SK-N-SH treated with all-trans-retinoic acid at 6 μM for 48 hours (cell line): ENCODE data around the gene PRSS1.
A peak's percentile ranks its signal among the peaks of the same experiment; 100 is the strongest.

Experiments used
- ATAC-seq: fragments of 200-7000 bp; cut with Tn5 transposase; 3 replicates; pipeline ENCODE4 v1.9.1; 2020; ENCODE audit warnings: mild to moderate bottlenecking, moderate library complexity
- ARNTL ChIP-seq: fragments of 450-650 bp; formaldehyde crosslinking; IDR thresholded peaks from 2 replicates; pipeline ENCODE4 v1.5.0; 2020; ENCODE audit warnings: low read depth, mild to moderate bottlenecking, moderate library complexity, borderline replicate concordance
- CSDC2 ChIP-seq: fragments of 250-450 bp; sonication (Bioruptor Pico); IDR thresholded peaks from 2 replicates; pipeline ENCODE4 v1.5.0; 2020; ENCODE audit warnings: mild to moderate bottlenecking, moderate library complexity
- ESRRG ChIP-seq: fragments of 250-450 bp; sonication (Bioruptor Pico); IDR thresholded peaks from 2 replicates; pipeline ENCODE4 v1.6.1; 2021; ENCODE audit warnings: mild to moderate bottlenecking
- GLIS3 ChIP-seq: fragments of 250-450 bp; sonication (Bioruptor Pico); IDR thresholded peaks from 2 replicates; pipeline ENCODE4 v1.5.0; 2020; ENCODE audit warnings: mild to moderate bottlenecking, moderate library complexity
- OSR1 ChIP-seq: fragments of 250-450 bp; sonication (Bioruptor Pico); IDR thresholded peaks from 2 replicates; pipeline ENCODE4 v1.8.0; 2022; ENCODE audit warnings: moderate library complexity, mild to moderate bottlenecking, inconsistent platforms
- PPARA ChIP-seq: fragments of 250-450 bp; sonication (Bioruptor Pico); IDR thresholded peaks from 2 replicates; pipeline ENCODE4 v1.5.0; 2020; ENCODE audit warnings: mild to moderate bottlenecking, borderline replicate concordance
- RARB ChIP-seq: fragments of 250-450 bp; sonication (Bioruptor Pico); IDR thresholded peaks from 2 replicates; pipeline ENCODE4 v1.8.0; 2021; ENCODE audit warnings: mild to moderate bottlenecking, moderate library complexity
- TCF4 ChIP-seq: fragments of 250-450 bp; sonication (Bioruptor Pico); IDR thresholded peaks from 2 replicates; pipeline ENCODE4 v1.8.0; 2021; ENCODE audit warnings: mild to moderate bottlenecking, moderate library complexity, borderline replicate concordance
- ZC3H10 ChIP-seq: fragments of 250-450 bp; sonication (Bioruptor Pico); IDR thresholded peaks from 2 replicates; pipeline ENCODE4 v1.5.1; 2021; ENCODE audit warnings: mild to moderate bottlenecking, moderate library complexity
- ZFP30 ChIP-seq: fragments of 450-650 bp; formaldehyde crosslinking; IDR thresholded peaks from 2 replicates; pipeline ENCODE4 v1.5.0; 2022; ENCODE audit warnings: mild to moderate bottlenecking, moderate library complexity
- ZNF565 ChIP-seq: fragments of 450-650 bp; formaldehyde crosslinking; conservative IDR thresholded peaks from 2 replicates; pipeline ENCODE4 v1.5.0; 2020; ENCODE audit warnings: low read depth, mild to moderate bottlenecking, moderate library complexity
- ZNF70 ChIP-seq: fragments of 450-650 bp; formaldehyde crosslinking; IDR thresholded peaks from 2 replicates; pipeline ENCODE4 v1.5.0; 2020; ENCODE audit warnings: mild to moderate bottlenecking, moderate library complexity
- ZNF8 ChIP-seq: fragments of 450-650 bp; formaldehyde crosslinking; IDR thresholded peaks from 2 replicates; pipeline ENCODE4 v1.5.0; 2020; ENCODE audit warnings: mild to moderate bottlenecking, moderate library complexity
- TF ChIP-seq, protein P1 (sequence below): fragments of 250-450 bp; sonication (Bioruptor Pico); IDR thresholded peaks from 2 replicates; pipeline ENCODE4 v1.8.0; 2021; ENCODE audit warnings: low read depth, mild to moderate bottlenecking, moderate library complexity, borderline replicate concordance
- TF ChIP-seq, protein P2 (sequence below): fragments of 250-450 bp; sonication (Bioruptor Pico); IDR thresholded peaks from 2 replicates; pipeline ENCODE4 v1.8.0; 2020; ENCODE audit warnings: mild to moderate bottlenecking, moderate library complexity, borderline replicate concordance
- TF ChIP-seq, protein P3 (sequence below): fragments of 250-450 bp; sonication (Bioruptor Pico); IDR thresholded peaks from 2 replicates; pipeline ENCODE4 v1.5.1; 2020; ENCODE audit warnings: low read depth, mild to moderate bottlenecking, moderate library complexity
- TF ChIP-seq, protein P4 (sequence below): fragments of 250-450 bp; sonication (Bioruptor Pico); IDR thresholded peaks from 2 replicates; pipeline ENCODE4 v1.5.0; 2020; ENCODE audit warnings: mild to moderate bottlenecking, moderate library complexity
- TF ChIP-seq, protein P5 (sequence below): fragments of 250-450 bp; sonication (Bioruptor Pico); IDR thresholded peaks from 2 replicates; pipeline ENCODE4 v1.5.1; 2021; ENCODE audit warnings: mild to moderate bottlenecking, moderate library complexity

Gene PRSS1

DNA sequence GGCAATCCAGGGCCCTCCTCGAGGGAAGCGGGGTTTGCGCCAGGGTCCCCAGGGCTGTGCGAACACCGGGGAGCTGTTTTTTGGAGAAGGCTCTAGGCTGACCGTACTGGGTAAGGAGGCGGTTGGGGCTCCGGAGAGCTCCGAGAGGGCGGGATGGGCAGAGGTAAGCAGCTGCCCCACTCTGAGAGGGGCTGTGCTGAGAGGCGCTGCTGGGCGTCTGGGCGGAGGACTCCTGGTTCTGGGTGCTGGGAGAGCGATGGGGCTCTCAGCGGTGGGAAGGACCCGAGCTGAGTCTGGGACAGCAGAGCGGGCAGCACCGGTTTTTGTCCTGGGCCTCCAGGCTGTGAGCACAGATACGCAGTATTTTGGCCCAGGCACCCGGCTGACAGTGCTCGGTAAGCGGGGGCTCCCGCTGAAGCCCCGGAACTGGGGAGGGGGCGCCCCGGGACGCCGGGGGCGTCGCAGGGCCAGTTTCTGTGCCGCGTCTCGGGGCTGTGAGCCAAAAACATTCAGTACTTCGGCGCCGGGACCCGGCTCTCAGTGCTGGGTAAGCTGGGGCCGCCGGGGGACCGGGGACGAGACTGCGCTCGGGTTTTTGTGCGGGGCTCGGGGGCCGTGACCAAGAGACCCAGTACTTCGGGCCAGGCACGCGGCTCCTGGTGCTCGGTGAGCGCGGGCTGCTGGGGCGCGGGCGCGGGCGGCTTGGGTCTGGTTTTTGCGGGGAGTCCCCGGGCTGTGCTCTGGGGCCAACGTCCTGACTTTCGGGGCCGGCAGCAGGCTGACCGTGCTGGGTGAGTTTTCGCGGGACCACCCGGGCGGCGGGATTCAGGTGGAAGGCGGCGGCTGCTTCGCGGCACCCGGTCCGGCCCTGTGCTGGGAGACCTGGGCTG is 47.5 kb downstream of the PRSS1 start:
- TF ChIP-seq ARNTL (CRISPR knock-in tag) = no peak
- TF ChIP-seq ZNF70 (CRISPR knock-in tag) = no peak
- TF ChIP-seq, protein P1, sequence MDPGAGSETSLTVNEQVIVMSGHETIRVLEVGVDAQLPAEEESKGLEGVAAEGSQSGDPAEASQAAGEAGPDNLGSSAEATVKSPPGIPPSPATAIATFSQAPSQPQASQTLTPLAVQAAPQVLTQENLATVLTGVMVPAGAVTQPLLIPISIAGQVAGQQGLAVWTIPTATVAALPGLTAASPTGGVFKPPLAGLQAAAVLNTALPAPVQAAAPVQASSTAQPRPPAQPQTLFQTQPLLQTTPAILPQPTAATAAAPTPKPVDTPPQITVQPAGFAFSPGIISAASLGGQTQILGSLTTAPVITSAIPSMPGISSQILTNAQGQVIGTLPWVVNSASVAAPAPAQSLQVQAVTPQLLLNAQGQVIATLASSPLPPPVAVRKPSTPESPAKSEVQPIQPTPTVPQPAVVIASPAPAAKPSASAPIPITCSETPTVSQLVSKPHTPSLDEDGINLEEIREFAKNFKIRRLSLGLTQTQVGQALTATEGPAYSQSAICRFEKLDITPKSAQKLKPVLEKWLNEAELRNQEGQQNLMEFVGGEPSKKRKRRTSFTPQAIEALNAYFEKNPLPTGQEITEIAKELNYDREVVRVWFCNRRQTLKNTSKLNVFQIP (CRISPR knock-in tag) = no peak
- TF ChIP-seq CSDC2 (CRISPR knock-in tag) = no peak
- TF ChIP-seq, protein P2, sequence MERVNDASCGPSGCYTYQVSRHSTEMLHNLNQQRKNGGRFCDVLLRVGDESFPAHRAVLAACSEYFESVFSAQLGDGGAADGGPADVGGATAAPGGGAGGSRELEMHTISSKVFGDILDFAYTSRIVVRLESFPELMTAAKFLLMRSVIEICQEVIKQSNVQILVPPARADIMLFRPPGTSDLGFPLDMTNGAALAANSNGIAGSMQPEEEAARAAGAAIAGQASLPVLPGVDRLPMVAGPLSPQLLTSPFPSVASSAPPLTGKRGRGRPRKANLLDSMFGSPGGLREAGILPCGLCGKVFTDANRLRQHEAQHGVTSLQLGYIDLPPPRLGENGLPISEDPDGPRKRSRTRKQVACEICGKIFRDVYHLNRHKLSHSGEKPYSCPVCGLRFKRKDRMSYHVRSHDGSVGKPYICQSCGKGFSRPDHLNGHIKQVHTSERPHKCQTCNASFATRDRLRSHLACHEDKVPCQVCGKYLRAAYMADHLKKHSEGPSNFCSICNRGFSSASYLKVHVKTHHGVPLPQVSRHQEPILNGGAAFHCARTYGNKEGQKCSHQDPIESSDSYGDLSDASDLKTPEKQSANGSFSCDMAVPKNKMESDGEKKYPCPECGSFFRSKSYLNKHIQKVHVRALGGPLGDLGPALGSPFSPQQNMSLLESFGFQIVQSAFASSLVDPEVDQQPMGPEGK (CRISPR knock-in tag) = no peak
- TF ChIP-seq ZFP30 (CRISPR knock-in tag) = no peak
- no peak for TF ChIP-seq GLIS3
- no peak for TF ChIP-seq ZC3H10 (CRISPR knock-in tag)
- no peak for TF ChIP-seq RARB
- TF ChIP-seq, protein P3, sequence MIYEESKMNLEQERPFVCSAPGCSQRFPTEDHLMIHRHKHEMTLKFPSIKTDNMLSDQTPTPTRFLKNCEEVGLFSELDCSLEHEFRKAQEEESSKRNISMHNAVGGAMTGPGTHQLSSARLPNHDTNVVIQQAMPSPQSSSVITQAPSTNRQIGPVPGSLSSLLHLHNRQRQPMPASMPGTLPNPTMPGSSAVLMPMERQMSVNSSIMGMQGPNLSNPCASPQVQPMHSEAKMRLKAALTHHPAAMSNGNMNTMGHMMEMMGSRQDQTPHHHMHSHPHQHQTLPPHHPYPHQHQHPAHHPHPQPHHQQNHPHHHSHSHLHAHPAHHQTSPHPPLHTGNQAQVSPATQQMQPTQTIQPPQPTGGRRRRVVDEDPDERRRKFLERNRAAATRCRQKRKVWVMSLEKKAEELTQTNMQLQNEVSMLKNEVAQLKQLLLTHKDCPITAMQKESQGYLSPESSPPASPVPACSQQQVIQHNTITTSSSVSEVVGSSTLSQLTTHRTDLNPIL (CRISPR knock-in tag) = no peak
- no peak for TF ChIP-seq PPARA (CRISPR knock-in tag)
- TF ChIP-seq, protein P4, sequence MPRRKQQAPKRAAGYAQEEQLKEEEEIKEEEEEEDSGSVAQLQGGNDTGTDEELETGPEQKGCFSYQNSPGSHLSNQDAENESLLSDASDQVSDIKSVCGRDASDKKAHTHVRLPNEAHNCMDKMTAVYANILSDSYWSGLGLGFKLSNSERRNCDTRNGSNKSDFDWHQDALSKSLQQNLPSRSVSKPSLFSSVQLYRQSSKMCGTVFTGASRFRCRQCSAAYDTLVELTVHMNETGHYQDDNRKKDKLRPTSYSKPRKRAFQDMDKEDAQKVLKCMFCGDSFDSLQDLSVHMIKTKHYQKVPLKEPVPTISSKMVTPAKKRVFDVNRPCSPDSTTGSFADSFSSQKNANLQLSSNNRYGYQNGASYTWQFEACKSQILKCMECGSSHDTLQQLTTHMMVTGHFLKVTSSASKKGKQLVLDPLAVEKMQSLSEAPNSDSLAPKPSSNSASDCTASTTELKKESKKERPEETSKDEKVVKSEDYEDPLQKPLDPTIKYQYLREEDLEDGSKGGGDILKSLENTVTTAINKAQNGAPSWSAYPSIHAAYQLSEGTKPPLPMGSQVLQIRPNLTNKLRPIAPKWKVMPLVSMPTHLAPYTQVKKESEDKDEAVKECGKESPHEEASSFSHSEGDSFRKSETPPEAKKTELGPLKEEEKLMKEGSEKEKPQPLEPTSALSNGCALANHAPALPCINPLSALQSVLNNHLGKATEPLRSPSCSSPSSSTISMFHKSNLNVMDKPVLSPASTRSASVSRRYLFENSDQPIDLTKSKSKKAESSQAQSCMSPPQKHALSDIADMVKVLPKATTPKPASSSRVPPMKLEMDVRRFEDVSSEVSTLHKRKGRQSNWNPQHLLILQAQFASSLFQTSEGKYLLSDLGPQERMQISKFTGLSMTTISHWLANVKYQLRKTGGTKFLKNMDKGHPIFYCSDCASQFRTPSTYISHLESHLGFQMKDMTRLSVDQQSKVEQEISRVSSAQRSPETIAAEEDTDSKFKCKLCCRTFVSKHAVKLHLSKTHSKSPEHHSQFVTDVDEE (CRISPR knock-in tag) = no peak
- TF ChIP-seq, protein P5, sequence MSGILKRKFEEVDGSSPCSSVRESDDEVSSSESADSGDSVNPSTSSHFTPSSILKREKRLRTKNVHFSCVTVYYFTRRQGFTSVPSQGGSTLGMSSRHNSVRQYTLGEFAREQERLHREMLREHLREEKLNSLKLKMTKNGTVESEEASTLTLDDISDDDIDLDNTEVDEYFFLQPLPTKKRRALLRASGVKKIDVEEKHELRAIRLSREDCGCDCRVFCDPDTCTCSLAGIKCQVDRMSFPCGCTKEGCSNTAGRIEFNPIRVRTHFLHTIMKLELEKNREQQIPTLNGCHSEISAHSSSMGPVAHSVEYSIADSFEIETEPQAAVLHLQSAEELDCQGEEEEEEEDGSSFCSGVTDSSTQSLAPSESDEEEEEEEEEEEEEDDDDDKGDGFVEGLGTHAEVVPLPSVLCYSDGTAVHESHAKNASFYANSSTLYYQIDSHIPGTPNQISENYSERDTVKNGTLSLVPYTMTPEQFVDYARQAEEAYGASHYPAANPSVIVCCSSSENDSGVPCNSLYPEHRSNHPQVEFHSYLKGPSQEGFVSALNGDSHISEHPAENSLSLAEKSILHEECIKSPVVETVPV (CRISPR knock-in tag) = no peak
- no peak for TF ChIP-seq ZNF8 (CRISPR knock-in tag)
- TF ChIP-seq TCF4 (CRISPR knock-in tag) = no peak
- ATAC-seq = 0 out of 3 replicates have a peak, but pooled peaks have one; percentile 10

DNA sequence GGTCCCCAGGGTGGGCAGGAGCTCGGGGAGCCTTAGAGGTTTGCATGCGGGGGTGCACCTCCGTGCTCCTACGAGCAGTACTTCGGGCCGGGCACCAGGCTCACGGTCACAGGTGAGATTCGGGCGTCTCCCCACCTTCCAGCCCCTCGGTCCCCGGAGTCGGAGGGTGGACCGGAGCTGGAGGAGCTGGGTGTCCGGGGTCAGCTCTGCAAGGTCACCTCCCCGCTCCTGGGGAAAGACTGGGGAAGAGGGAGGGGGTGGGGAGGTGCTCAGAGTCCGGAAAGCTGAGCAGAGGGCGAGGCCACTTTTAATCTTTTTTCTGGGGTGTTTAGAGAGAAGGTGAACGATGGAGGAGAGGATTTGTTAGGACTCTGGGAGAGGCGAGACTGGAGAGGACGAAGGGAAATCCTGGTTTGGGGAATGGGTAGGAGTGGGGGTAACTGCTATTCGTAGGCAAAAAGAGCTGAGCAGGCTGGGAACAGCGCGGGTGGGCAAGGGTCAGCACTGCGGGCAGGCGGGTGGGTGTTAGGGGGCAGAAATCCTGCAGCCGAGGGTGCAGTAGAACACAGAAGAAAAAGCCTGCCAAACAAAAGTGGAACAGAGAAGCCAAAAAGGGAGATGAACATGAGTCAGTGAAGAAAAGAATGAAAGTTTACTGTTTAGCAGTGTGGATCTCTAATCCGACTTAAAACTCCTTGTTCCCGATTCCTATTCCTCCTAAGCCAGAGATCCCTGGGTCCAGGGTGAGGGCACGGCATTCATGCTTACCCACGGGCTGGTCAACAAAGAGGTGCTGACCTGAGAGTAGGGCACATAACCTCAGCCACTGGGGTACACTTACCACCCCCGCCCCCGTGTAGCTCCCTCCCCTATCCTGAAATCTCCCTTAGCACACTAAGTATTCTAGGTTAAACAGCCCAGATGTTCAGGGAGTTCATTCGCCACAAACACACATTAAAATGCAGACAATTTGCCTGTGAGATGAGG is 48.4 kb downstream of the PRSS1 start:
- TF ChIP-seq ESRRG (CRISPR knock-in tag) (no peak), OSR1 (CRISPR knock-in tag) (no peak), PPARA (CRISPR knock-in tag) (no peak), GLIS3 (no peak), TCF4 (CRISPR knock-in tag) (no peak), ZNF70 (CRISPR knock-in tag) (no peak), ZNF565 (CRISPR knock-in tag) (no peak)
- TF ChIP-seq, protein P5 (CRISPR knock-in tag) = no peak
- TF ChIP-seq, protein P2 (CRISPR knock-in tag) = no peak
- TF ChIP-seq, protein P3 (CRISPR knock-in tag) = no peak
- ATAC-seq = 0 out of 3 replicates have a peak, but pooled peaks have one; percentile 10
